Stimulated activated CD8-positive, alpha-beta memory T cell treated with anti-CD3 and anti-CD28 coated beads, Interleukin-15, amount 100 ng/mL, for 48 hours (primary cell): ENCODE results near the gene CMPK2.
"Not testable (repeated sequence)": the region's sequence is repeated elsewhere in the genome, so short reads cannot be mapped to it uniquely, and the experiment has no call there.

ENCODE experiments used
- DNase-seq, 2 donors: peaks; one replicate each; pipeline ENCODE4 v3.0.0-alpha.2; 2020; ENCODE audit warnings: low read depth in 2 of 2

Gene CMPK2

DNA sequence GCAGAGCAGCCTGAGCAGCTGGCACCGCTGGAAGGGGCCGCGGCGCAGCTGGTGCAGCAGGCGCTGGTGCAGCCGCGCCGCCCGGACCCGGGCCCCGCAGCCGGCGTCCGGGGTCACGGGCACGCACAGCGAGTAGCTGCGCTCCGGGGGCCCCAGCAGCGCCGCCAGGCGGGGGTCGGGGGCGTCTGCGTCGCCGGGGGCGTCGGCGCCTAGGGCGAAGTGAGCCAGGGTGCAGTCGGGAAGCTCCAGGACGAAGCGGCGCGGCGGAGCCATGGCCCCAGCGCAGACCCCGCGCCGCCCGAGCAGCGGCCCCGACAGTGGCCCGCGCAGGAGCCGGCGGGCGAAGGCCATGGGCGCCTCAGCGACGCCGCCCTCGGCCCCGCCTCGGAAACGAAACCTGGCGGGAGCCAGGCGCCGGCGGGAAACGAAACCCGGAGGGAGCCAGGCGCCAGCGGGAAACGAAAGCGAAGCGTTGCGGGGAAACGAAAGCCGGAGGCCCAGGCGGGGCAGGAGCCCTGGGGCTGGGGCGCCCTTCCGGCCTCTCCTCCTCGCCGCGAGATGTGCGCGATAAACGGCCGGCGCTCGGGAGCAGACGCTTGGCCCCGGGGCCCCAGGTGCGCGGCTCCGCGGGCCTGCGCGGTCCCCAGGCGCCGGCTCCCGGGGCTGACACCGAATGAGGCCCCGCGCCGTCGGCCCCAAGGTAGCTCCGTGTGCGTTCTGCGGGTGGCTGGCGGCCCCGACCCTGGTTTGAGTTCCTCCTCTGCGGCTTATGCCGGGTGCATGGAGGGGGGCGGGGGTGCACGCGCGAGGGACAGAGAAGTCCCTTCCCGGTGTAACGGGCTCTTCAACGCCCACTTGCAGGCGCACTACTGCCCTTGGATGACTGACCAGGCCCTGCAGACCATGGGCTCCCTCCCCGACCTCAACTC, at the start of gene CMPK2:
CMPK2 (minus strand) TSS at position 562 of the 929 bp plus-strand sequence; CDS start at position 351, 211 bp downstream.
- peak; percentile 63 to 65 for DNase-seq

GRCh38 chr2:6915399-6915798, 49.7 kb upstream of the CMPK2 start:
- no peak for DNase-seq

- no peak for DNase-seq
Measured at GRCh38 chr2:6914828-6915227, 49.1 kb upstream of the CMPK2 start.

DNA sequence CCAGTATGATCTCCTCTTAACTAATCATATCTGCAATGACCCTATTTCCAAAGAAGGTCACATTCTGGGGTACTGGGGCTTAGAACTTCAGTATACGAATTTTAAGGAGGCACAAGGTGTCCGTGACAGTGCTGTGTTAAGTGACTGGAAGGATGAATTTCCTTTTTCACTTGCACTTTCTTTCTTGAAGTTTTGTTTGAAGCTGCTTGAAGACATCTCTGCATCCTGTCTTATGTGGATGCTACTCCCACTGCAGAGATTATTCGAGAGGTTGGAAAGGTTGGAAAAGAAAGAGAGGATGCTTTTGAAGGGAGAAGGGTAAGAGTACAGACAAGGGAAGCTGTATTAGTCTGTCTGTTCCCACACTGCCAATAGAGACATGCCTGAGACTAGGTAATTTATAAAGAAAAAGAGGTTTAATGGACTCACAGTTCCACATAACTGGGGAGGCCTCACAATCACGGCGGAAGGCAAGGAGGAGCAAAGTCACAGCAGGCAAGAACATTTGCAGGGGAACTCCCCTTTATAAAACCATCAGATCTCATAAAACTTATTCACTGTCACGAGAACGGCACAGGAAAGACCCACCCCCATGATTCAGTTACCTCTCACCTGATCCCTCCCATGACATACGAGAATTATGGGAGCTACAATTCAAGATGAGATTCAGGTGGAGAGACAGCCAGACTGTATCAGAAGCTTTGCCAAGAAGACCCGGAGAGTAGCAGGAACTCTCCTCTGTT, 47.9 kb upstream of the CMPK2 start:
- no peak for DNase-seq

GRCh38 chr2:6911721-6912120, 46.0 kb upstream of the CMPK2 start:
- no peak for DNase-seq

DNA sequence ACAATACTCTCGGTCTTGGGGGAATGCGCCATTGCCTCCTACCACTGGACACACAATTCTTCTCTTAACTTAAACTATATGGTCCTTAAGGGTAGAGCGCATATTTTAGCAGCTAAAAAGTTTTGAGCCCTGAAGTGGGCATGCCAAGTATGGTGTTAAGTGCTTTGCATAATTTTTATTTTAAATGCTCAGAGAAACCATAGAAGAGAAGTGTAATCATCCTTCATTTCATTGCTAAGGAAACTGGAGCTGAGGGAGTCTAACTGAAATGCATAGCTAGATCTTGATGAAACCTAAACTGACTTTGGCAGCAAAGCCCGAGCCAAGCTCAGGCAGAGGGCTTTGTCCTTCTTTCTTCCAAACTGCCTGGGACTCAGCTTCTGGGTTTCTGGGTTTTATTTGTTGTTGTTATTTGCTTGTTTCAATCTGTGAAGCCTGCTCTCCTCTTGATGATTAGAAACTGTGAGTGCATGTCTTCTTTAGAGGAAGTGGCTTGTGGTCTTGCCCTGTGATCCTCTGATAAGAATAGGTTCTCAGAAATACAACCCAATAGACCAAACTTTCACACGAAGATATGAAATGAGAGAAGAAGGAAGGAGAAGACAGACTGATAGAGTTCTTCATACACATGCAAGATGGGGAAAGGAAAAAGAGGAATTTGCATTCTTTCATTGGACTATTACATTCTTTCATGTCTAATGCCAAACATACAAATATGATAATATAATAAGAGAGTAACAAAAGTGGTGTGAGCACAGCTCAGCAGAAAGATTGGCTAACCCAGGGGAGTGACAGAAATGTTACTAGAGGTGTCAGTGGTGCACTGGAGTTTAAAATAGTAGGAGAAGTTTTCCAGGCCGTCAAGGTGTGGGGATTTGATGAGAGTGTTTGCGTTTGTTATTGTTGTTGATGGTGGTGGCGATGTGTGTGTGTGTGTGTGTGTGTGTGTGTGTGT, 44.0 kb upstream of the CMPK2 start:
- no peak for DNase-seq

DNA sequence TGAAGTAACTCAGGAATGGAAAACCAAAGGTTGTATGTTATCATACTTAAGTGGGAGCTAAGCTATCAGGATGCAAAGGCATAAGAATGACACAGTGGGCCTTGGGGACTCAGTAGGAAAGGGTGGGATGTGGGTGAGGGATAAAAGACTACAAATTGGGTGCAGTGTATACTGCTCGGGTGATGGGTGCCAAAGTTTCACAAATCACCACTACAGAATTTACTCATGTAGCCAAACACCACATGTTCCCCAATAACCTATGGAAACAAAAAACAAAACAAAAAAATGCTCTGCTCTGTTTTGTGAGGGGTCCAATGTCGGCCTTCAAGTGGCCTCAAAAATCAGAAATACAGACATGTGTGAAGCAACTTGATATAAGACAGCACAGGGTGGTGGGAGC, 42.6 kb upstream of the CMPK2 start:
- DNase-seq: no peak

GRCh38 chr2:6906165-6906741, 40.5 kb upstream of the CMPK2 start:
- DNase-seq: no peak

- DNase-seq: no peak
Measured at GRCh38 chr2:6905668-6906067, 40.0 kb upstream of the CMPK2 start.

DNA sequence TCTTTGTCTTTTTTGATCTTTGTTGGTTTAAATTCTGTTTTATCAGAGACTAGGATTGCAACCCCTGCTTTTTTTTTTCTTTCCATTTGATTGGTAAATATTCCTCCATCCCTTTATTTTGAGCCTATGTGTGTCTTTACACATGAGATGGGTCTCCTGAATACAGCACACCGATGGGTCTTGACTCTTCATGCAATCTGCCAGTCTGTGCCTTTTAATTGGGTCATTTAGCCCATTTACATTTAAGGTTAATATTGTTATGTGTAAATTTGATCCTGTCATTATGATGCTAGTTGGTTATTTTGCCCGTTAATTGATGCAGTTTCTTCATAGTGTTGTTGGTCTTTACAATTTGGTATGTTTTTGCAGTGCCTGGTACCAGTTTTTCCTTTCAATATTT, 36.9 kb upstream of the CMPK2 start:
- not testable (repeated sequence) for DNase-seq

- DNase-seq: no peak
Measured at GRCh38 chr2:6896930-6897759, 31.4 kb upstream of the CMPK2 start.

DNA sequence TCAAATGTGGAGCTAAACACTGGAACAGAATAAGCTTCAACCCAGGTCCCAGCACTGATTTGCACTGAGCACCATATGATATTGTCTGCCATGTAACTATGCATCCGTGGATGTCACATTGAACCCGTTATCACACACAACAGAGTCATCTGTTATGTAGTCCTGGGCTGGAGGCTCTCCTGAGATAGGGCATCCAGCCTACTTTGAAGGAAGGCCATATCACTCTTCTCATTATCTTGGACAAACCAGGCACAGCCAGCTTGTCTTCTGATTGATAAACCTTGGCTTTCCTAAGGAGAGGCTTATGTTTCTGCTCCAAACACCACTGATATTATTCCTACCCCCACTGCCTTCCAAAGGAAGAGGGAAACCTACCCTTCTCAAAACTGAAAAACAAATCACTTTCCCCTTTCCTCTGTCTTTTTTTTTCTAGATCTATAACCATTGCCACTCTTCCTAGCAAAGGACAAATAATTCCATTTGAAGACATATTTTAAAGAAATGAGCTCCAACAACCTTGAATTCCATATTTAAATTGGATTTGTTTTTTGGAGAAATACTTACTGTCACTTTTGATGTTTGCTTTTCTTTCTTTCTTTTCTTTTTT, 28.3 kb upstream of the CMPK2 start:
- no peak for DNase-seq

GRCh38 chr2:6888724-6889123, 23.0 kb upstream of the CMPK2 start:
- DNase-seq: no peak

DNA sequence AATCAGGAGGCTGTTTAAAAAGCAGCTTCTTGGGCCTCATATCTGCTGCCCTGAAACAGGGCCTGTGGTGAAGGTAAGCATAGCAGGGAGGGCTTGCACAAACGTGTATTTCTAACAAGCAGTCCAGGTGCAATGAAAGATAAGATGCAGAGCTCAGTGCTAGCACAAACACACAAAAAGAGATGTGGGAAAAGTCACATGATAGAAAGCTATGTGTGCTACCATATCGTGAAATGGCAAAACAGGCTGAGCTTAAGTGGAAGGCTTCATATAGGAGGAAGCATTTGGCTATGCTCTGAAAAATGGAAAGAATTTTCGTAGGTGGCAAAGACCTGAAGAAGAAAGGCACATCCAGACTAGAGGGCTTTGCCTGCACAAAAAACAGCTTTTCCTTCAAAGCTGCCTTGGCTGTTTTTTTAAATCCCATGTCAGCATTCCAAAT, 22.1 kb upstream of the CMPK2 start:
- DNase-seq: no peak

DNA sequence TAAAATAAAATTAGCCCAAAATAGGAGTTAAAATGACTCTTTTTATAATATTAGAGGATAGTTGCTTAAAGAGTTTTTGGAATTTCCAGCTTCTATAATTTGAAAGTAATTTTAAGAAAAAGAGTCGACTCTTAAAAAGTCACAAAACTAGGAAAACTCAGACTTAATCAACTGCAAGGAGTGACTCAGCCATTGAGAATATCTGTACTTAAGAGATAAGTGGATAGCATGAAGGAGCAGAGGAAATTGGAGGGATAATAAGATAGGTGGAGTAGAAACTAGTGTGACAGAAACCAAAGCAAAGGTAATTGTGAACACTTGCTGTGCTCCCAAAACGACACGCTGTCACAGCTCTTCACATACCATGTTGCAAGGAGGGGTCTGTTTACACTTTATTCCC, 20.3 kb upstream of the CMPK2 start:
- no peak for DNase-seq

- no peak for DNase-seq
Measured at GRCh38 chr2:6885551-6885950, 19.8 kb upstream of the CMPK2 start.

GRCh38 chr2:6883448-6884122, 17.9 kb upstream of the CMPK2 start:
- DNase-seq: no peak

GRCh38 chr2:6881516-6881915, 15.8 kb upstream of the CMPK2 start:
- no peak for DNase-seq

DNA sequence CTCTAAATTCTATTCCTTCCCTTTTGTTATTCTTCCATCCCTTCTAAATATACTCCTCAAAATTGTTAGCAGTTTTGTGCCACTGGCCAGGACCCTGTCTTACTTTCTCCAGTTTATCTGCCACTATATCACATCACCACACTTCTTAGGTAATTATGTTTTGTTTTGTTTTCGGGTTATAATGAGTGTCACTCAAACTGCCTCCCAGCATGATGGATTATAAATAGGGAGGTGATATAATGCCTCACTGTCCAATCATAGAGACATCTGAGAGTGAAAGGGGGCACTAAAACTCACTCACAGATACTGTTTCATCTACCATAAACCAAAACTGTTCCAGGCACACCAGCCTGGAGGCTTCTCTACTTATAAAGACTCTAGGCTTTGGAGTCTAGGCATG, 15.3 kb upstream of the CMPK2 start:
- no peak for DNase-seq
